ENCODE results near the gene TEKTIP1.

TEKTIP1 gene

DNA sequence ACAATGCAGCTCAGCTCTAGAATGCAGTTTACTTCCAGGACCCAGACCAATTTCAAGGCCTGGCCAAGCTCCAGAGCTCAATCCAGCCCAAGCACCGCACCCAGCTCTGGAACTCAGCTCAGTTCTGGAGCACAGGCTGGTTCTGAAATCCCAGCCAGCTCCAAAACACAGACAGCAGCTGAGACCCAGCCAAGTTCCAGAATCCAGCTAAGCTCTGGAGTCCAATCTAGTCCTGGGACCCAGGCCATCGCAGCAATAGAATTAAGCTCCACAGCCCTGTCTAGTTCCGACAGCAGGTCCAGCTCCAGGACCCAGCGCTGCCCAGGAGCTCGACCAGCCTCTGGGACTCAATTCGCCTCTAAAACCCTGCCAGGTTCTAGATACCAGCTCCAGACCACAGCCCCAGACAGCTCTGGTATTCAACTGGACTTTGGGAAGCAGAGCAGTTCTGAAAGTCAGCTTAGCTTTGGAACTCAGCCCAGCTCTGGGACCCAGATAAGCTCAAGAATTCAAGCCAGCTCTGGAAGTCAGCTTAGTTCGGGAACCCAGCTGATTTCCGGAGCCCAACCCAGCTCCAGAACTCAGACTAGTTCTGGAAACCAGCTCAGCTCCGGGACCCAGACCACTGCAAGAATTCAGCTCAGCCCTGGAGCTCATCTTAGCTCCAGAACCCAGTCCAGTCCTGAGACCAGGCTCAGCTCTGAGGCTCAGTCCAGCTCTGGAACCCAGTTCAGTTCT lies 53.1 kb downstream of the TEKTIP1 start:
- in situ Hi-C loops (cut with HindIII; ENCODE audit: low pct_ligation_motif_present, low pct_unique_long_range_greater_than_20kb, low sequenced_read_pairs): no loop called here
- DNase-seq: no peak

DNA sequence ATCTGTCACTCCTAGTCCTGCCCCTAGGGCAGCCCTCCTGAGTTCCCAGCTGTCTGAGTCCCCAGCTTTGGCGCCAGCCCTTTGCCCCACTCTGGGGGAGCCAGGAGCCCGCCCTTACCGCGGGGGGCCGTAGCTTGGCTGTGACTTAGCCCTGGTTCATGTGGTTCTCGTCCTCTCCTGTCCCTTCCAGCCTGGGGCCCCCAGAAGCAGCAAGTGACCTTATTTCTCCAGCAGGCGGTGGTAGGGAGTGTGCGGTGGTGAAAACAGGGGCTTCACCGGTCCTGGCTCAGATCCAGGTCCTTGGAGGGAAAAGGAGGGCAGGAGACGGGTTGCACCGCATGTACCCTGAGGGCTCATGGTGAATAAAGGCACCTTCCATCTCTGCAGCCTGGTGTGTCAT lies 54.2 kb downstream of the TEKTIP1 start:
- in situ Hi-C loops (cut with HindIII; ENCODE audit: low pct_ligation_motif_present, low pct_unique_long_range_greater_than_20kb, low sequenced_read_pairs): no loop called here
- DNase-seq: no peak

All from ACHN (cell line).